ENCODE data around the gene MICAL3.
A peak's percentile ranks its signal among the peaks of the same experiment; 100 is the strongest.

MICAL3 gene

DNA sequence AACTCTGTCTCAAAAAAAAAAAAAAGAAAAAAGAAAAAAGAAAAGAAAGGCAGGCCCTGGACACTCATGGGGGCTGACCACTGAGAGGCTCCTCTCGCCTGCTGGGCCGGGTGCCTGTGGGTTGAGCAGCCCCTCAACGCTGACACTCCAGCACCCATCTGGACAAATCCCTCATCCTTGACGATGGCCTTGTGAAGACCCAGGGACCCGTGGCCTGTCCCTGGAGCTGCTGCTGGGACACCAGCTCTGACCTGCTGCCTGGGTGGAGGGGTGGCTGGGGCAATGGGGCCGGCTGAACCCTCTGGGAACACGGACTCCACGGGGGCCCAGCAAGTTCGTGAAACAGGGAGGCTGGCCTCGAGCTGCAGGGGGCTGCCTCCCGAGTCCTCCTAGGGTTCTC is 239.6 kb downstream of the MICAL3 start:
- DNase-seq: no peak

- no peak for DNase-seq
Measured at GRCh38 chr22:17783773-17784480, 240.4 kb downstream of the MICAL3 start.

- no peak for DNase-seq
Measured at GRCh38 chr22:17783312-17783711, 241.0 kb downstream of the MICAL3 start.

- no peak for DNase-seq
Measured at GRCh38 chr22:17782621-17783020, 241.7 kb downstream of the MICAL3 start.

DNA sequence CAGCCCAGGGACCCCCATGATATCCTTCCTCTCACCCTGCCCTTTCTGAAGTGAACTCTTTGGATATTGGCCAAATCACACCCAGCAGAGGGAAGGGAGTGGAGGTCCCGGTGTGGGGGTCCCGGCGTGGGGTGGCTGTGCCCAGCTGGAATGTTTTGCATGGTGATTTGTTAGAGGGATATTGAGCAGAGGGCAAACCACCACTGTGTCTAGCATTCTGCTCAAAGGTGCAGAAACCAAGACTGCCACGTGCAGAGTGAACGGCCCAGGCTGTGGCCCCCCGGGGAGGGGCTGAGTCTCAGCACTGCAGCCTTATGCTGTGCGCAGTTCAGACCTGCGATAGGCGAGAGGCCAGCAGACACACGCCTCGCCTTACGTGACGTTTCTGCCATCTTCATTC is 242.2 kb downstream of the MICAL3 start:
- DNase-seq: no peak

GRCh38 chr22:17781319-17782031 is 242.9 kb downstream of the MICAL3 start:
- peak; percentile 73 for DNase-seq

- DNase-seq: no peak
Measured at GRCh38 chr22:17780741-17781318, 243.5 kb downstream of the MICAL3 start.

DNA sequence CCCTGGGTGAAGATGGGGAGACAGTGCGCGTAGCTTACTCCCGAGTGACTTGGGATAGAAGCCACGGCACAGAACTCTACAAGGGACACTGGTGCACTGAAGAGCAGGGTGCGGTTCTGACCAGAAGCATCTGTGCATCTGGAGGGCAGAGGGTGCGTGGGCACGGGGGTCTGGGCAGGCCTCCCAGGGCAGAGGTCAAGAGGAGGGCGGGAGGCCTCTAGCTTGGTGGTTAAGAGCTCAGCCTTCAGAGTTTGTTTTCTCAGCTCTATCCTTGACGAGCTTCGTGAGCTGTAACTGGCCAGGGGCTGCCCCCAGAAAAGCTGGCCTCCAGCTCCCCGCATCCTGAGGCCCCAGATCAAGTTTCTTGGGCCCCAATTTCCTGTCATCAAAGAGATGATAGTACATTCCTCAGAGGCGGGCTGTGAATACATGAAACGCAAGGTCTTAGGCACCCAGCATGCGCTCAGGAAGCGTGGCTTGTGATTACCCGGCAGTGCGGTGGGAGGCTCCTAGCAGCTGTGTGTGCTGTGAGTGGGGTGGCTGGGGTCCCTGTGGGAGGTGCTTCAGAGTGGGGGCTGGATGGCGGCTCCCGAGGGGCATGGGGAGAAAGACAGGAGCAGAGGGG is 244.1 kb downstream of the MICAL3 start:
- no peak for DNase-seq

DNA sequence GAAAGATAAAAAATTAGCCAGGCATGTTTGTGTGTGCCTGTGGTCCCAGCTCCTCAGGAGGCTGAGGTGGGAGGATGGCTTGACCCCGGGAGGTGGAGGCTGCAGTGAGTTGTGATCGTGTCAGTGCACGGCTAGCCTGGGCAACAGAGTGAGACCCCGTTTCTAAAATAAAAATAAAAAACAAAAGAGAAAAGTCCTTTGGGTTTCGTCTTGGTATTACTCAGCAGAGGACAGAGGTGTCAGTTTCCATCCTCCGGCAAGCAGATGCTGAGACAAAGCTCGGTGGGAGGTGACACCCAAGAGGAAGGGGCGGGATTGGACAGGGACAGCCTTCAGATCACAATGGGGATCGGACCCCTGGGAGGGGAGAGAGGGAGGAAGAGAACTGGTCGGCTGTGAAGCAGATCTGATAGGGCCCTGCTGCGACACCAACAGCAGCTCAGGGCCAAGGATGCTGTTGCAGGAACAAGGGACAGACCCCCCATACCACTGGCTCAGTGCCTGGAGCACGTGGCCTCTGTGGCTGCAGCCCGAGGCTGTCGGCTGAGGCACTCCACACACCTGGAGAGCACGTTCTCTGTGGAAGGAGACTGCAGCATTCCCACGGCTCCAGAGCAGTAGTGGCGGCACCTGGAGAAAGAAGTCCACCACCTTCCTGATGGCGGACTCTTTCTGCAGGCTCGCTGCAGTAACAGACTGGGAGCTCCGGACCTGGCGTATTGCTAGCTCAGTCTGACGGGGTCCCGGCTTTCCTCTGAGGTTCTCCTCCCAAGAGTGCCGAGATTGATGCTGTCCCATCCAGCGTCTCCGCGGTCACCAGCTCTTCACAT is 244.9 kb downstream of the MICAL3 start:
- no peak for DNase-seq

- DNase-seq: no peak
Measured at GRCh38 chr22:17778412-17778976, 245.9 kb downstream of the MICAL3 start.

- DNase-seq: no peak
Measured at GRCh38 chr22:17777717-17778044, 246.7 kb downstream of the MICAL3 start.

- DNase-seq: peak; percentile 61
Measured at GRCh38 chr22:17777005-17777716, 247.2 kb downstream of the MICAL3 start.

DNA sequence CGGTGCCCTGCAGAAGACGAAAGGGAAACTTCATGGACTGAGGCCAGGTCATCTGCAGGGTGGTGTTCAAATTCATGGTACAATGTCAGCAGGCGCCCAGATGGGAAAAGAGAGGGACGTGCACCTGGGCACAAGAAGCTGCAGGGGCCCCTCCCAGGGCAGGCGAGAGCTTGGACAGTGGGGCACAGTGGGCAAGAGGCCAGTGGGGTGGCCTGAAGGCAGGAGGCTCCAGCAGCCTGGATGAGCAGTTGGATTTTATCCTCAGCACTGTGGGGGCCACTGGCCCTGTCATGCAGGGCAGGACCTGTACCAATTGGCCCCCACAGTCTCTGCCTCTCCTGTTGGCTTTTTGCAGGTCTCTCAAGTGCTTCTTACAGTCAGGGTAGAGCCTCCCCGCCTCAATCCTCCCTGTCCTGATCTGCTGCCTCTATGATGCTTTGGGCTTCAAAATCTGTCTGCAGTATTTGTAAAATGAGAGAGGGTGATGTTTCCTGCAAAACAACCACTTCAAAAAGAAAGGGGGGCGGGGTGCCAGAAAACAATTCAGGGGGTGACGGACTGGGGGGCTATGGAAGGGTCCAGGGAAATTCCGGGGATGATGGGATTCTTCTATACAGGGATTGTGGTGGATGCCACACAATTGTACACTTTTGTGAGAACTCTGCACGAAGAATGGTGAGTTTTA is 248.4 kb downstream of the MICAL3 start:
- DNase-seq: no peak

GRCh38 chr22:17774926-17775685 is 249.3 kb downstream of the MICAL3 start:
- no peak for DNase-seq

DNA sequence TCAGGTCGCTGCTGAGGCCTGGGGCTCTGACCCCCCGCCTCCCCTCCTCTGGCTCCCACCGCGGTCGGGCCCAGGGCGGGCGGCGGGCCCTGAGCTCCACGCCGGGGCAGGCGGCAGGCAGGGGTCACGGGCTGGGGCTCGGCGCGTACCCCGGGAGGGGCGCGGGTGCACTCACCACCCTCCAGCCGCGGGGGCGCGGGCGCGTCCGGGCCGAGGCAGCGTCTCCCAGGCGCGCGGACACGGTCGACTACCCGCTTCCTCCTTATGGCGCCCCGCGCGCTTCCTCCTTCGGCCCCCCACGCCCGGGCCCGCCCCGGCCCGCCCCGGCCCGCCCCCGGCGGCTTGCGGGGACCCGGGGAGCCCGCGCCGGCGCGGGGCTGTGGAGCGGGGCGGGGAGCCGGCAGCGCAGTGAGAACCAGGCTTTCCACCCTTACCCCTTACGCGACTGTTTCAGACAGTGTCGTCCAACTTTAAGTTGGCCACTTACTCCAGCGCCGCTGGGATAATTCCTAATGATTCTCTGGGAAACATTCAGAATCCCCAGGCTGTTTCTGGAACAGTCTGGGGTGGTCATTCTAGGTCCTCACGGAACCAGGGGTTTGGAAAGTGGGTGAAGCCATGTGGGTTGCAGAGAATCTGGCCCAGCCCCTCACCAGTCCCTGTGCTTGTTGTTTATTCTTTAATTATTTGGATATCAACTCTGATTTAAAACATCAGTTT is 250.0 kb downstream of the MICAL3 start, which contains the start of gene BID:
BID (minus strand) TSS at position 264 of the 720 bp plus-strand sequence. CDS start 24,353 bp downstream, outside the sequence.
- peak; percentile 21 for DNase-seq

DNA sequence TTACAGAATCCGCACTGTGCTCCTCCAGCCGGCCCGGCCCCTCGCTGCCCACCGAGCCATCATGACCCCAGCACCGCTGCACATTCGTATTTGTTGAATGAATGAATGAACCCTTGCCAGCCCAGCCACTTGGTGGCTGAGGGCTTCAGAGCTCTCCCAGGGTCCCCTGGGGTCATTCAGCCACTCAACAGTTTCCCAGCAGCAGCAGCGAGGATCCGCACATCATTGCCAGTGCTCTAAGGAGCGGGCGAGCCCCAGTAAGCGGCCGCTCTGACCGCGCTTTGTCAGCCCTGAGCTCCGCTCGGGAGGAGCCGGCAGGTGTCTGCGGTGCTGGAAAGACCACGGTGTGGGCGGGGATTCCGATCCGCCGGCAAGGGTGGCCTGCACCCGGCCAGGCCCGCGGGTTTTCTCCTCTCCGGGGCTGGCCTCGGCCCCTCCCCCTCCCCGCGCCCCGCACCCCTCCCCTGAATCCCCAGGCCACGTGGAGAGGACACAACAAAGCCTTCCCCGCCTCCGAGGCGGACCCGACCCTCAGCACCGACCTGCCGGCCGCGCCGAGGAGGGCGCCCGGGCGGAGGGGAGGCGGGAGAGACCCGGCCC is 250.7 kb downstream of the MICAL3 start:
- DNase-seq: peak; percentile 61

DNA sequence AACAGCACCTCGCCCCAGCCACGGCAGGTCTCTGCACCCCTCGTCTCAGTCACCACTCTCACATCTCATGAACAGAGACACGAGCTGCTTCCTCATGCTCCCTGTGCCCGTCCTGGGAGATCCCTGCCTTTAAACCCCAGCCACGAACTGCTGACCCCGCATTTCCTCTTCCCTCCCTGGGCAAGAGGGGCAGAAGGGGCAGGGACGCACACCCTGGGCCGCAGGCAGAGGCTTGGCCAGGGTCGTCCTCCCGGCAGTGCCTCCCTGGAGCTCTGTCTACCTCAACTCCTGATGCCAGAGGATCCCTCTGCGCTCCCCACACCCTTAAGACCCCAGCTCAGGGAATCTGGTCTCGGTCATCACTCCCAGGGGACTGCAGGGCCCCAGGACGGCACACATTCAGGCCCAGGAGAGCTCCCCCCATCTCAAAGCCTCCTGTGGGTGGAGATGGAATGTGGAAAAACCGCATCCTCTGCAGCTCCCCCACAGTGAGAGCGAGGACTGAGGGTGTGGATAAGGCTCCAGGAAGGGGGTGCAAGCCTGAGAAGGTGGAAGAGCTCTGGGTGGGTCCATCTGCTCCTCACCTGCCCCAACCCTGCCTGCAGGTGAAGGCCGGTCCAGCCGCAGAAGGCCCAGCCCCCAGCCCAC is 251.3 kb downstream of the MICAL3 start:
- no peak for DNase-seq

GRCh38 chr22:17772249-17772957 is 252.0 kb downstream of the MICAL3 start:
- DNase-seq: no peak

Measured in stimulated activated naive CD4-positive, alpha-beta T cell treated with Interleukin-2 at 50 U/mL for 16 hours (primary cell).